GM21367 (cell line): ENCODE measurements around the gene ZNF618.

Source experiments
- ATAC-seq: cut with Tn5 transposase; IDR thresholded peaks from one replicate; pipeline ENCODE4 v1.9.1; 2021; ENCODE audit not compliant: unreplicated experiment

The ZNF618 gene

DNA sequence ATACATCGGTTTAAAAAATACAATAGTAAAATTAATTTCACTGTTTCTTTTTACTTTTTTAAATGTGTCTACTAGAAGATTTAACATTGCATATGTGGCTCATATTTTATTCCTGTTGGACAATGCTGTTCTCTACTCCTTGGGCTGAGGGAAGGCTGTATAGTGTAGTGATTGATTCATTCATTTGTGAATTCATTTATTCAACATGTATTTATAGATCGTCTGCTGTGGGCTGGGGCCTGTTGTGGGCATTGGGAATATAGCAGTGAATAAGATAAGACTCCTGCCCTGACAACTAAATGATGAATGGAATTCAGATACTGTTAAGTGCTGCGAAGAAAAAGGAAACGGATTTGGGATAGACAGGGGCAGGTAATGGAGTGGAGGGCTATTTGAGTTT, 55.7 kb downstream of the ZNF618 start:
- ATAC-seq, result no peak

DNA sequence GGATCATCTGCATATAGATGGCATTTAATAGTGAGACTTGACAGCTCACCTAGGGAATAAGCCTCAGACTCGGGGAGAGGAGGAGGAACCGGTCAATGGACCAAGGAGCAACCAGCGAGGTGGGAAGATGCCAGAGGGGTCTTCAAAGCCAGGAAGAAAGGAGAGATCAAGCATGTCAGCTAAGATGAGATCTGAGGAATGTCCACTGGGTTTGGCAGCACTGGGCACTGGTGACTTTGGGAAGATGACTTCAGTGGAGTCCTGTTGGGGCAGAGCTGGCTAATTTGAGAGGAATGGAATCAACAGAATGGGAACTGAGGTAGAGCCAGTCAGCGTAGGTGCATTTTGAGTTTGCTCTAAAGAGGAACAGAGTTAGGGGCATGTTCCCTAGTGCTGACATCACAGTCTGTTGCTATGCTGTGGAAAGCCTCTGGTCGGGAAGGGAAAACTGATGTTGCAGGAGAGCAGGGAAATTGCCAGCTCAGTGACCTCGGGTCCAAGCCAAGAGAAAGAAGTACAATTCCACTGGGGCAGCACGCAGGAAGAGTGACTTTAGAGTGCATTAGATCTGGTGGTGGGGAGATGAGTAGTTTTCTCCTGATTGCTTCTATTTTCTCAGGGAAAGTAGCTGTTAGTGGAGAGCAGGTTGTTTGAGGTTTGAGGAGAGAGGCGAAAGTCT, 56.9 kb downstream of the ZNF618 start:
- ATAC-seq, result no peak

DNA sequence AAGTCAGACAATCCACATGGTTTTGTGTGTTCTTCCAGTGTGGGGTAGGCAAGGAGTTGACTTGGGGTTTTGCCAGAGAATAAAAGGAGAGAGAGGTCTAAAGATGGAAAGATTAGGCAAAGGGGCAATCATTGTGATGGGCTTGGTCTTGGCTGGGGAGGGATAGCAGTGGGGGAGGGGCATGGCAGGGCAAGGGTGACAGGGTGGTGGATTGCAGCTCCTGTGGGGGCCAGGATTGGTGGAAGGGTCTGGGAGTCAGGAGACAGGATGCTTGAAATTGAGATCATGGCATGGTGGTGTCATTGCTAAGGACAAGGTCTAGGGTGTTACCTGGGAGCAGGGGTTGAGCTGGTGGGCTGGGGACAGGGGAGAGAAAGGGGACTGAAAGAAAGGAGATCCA, 57.6 kb downstream of the ZNF618 start:
- no peak for ATAC-seq

DNA sequence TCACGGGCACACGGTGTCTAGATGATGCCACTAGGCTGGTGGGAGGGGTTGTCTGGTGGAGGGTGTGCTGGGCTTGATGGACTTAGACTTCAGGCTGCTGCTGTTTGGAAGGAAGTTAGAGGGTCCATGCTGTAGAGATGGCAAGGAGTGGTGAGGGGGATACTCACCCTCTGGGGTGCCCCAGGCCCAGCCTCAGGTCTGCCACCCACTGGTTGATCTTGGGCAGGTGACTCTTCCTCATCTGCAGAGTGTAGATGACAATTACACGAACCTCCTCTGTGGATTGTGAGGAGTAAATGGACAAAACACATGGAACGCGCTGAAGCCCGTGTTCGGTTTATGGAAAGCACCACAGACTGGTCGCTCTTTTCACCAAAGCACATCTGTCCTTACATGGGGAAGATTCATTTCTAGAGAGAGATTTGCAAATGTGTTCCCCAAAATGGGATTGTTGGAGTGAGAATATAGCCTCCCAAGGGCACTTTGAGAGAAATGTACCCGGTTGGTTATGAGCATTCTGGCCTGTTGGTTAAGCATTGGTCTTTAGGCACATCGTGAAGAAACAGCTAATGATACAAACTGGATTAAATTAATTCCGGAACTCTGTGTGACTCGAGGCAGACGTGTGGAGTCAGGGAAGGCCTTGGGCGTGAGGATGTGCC, 58.2 kb downstream of the ZNF618 start:
- no peak for ATAC-seq

DNA sequence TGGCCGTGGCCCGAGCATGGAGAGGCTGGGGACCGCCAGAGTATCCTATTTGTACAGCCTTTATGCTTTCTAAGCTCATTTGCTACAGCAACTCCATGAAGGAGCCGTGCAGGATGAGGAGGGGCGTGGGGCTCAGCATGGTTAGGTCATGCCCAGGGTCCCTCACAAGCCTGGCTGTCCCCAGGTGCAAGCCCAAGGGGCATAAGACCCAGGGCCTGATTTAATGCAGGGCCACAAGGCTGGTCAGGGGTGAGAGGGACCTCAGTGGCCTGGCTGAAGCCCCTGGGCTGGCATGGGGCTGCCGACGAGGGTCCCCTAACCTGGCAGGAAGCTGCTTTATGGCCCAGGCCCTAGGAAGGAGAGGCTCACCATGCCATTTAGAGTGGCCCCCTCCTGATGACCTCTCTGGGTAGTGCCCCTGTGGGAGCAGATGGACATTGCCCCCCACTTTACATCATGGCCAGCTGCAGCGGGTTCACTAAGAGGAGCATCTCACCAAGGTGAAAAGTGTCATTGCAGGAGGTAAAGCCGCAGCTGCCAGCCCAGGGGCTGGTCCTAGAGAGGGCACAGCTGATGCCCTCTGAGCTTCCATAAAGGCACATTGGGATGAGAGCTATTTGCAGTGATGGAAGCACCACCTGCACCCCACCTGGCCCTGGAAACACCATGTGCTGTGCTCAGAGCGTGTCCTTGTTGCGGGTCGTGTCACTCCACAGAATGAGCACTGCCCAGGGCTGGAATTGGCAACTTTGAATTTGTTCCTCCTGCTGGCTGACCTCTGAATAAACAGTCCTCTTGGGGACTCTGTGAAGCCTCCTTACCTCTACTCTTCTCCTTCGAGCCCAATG, 58.9 kb downstream of the ZNF618 start:
- no peak for ATAC-seq

DNA sequence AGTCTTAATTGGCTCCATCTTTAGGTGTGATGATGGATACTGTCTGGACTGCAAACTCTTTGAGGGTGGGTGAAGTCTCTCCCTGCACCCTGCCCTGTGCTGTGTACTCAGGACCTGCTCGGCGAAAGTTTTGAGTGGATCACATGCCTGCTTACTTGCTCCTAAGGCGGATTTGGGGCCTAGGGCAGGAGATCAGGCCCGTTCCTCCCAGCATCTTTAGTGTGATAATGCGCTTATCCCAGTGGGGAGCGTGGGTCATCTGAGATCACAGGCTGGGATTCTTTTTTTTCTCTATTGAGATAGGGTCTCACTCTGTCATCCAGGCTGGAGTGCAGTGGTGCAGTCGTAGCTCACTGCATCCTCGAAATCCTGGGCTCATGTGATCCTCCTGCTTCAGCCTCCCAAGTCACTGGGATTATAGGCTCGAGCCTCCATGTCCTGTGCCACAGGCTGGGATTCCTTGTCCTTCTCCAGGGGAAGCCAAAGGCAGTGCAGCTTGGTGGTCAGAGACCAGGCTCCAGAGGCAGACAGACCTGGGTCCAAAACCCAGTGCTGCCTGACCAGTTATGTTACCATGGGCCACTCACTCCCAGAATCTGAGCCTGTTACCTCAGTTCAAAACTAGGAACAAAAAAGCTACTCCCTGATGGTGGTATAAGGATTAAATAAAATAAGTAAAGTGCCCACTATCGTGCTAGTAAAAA, 59.7 kb downstream of the ZNF618 start:
- ATAC-seq, result no peak

DNA sequence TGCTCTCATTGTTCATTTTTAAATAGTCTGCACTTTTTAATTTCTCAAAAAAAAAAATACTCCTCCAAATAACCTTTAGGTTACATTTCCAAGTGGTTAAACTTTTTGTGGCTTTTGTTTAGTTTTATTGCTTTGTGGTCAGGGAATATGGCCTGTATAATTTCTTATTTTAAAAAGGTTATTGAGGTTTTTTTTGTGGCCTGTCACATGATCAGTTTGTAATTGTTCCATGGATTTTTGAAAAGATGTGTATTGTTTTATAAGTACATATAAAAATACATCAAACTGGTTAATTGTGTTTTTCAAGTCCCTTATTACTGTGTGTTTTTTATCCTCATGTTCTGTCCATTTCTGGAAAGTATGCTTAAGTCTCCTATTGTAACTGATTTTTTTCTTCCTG, 64.0 kb downstream of the ZNF618 start:
- no peak for ATAC-seq

DNA sequence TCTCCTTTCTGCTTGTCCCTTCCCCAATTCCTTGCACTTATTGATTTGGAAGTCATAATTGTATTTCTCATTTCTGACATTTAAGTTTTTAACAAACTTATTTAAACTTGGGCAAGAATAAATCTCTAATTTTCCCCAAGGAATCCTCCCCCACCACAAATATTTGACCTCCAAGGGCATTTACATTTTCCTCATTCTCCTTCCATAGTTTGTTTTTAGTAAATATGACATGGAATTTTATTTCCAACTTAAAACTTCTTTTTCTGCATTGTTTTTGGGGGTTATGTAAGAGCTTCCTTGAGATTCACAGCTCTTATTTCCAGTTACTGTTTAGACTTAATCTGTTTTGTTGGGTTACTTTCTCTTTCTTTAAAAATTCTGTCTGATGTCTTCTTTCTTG, 64.9 kb downstream of the ZNF618 start:
- ATAC-seq, result no peak

DNA sequence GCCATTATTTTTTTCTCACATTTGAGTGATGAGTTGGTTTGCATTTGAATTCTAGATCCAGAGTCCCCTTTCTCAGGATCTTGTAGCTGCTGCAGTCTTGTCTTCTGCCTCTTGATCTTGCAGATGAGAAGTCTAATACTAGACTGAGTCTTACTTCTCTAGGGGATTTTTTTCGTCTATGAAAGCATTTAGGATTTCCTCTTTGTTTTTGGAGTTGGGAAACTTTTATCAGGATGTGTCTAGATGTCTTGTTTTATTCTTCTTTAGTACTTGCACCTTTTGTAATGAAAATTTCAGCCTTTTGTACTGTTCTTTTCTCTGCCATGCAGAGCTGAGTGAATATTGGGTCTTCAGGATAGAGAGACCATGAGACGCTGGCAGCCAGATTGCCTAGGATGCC, 65.4 kb downstream of the ZNF618 start:
- ATAC-seq, result no peak

DNA sequence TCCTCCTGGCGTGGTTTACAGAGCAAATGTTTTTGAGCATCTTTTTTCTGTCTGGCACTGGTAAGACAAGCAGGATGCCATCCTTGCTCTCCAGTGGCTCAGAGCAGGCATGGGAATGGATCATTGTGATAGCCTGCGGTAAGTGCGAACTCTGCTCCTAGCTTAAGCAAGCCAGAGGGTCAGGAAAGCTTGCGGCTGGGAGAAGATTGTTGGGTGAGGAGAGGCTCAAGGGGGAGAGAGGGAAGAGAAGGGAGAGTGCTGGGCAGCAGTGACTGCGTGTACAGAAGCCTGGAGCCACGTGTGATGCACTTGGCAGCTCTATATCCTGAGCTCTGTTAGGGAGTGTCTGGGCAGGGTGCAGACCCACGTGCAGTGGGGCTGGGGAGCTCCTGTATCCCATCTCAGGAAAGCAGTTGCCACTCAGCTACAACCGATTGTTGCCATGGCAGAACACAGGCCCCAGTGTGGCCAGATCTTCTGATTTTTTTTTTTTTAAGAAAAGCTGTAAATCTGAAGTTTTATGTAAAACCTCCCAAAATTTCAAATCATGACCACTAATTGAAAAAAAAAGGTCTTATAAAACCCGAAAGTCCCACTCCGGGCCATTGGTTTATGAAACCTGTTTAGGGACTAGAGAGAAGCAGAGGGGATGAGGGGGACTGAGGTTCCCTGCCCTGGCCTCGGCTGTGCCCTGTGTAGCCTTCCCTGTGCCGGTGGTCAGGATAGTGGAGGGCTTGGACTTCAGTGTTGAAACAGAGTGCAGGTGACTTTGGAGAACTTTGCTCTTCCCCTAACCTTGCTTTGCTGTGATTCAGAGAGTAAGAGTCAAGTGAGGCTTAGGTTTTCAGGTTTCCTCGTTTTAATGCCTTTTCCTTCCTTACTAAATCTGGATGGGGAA, 67.3 kb downstream of the ZNF618 start:
- ATAC-seq, result no peak

DNA sequence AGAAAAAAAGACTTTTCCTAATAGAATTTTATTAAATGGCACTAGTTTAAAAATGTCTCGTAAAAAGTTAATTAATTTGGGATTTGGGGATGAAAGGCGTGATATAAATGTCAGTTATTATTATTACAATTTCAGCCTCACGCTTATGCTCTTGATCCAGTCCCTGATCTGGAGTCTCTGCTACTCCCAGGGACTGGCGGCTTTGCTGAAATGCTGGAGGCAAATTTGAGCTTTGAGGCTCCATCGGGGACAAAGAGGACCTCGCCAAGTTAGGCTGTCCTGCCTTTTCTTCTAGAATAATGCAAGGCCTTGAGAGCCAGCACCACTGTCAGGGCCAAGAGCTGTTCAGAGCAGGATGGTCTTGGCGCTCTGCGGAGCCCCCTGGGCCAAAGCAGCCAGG, 69.7 kb downstream of the ZNF618 start:
- no peak for ATAC-seq

DNA sequence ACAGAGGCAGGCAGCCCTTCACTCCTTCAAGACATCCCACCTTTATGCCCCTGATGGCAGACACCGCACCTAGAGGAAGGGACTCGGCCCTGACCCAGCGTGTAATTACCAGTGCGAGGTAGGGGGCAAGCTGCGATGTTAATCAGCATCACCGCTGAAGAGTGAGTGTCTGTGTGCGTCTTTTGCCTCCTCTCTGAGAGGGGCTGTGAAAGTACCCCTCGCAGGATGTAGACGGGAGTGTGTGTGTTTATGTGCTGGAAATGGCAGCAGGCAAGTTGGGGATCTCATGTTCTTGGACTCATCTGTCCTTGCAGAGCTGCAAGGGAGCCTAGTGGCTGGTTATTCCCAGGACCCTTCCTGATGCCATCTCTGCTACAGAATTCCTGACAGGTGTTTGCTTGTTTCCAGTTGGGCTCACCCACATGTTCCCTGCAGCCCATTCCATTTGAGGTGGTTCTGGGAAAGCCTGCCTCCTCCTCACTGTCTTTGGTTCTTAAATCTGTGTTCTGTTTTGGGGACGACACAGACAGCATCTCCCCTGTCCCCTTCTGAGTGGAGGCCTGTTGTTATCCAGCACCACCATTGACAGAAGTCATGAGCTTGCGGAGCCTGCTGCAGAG, 70.5 kb downstream of the ZNF618 start:
- ATAC-seq, result no peak

DNA sequence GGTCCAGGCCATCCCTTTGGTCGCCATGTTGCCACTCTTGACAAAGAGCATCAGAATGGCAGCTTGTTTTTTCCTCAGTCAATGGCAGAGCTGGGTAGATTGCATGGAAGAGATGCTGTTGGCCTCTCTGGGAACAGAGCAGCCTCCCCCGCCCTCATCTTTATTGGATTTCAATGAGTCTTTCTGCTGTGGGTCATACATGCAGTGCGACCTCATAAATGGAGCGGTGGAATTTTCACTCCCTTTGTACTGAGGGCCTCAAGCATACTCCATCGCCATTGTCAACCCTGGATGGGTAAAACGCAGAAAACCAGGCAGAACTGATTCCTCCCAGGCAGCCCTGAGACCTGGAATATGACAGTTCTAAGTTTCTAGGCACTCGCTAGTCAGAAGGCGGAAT, 71.8 kb downstream of the ZNF618 start:
- ATAC-seq, result no peak

DNA sequence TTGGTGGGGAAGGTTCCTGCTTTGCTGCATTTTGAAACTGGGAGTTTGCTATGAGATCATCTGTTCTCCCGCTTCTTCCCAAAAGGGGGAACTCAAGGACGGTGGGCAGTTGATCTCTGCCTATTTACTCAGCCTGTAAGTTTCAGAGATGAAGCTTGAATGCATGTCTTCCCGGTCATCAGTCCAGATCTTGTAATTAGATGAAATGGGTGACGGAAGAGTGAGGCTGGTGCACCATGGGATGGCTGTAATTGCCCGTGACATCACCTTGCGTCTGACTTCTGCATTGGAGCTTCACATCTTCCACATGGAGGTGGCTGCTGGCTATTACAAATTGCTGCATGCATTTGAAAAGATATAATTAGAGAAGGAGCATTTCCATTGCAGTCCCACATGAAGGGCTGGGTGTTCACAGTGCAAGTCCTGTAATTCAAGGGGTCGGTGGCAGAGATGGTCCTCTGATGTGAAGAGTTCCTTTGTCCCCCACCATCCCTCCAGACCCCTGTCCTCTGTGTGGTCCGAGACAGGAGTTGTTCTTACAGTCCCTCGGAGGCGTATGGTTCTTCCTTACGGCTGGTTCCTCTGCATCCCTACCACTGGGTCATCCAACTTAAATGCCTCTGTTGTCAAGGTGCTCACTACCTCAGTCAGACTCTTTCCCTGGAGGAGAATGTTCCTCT, 72.9 kb downstream of the ZNF618 start:
- ATAC-seq, result no peak

DNA sequence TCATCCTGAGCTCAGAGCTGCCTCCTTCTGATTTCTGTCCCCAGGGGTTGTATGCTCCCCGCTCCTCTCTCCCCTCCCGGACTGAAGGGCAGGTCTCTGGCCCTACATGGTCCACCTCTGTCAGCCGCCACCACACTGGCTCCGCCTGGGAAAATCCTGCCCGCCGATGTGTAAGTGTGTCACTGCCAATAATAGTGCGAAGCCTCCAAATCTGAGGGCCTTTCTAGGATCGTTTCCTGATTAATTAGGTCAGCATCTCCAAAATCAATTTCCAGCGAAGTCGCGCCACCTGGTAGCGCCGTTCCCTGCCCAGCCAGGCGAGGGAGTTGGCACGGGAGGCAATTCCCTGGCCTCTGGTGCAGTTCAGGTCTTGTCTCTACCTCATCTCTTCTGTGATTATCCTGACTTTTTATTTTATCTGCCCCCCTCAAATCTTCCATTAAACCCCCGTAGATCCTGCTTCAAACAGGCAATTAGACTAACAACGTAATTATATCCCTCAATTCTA, 73.5 kb downstream of the ZNF618 start:
- ATAC-seq, result no peak

DNA sequence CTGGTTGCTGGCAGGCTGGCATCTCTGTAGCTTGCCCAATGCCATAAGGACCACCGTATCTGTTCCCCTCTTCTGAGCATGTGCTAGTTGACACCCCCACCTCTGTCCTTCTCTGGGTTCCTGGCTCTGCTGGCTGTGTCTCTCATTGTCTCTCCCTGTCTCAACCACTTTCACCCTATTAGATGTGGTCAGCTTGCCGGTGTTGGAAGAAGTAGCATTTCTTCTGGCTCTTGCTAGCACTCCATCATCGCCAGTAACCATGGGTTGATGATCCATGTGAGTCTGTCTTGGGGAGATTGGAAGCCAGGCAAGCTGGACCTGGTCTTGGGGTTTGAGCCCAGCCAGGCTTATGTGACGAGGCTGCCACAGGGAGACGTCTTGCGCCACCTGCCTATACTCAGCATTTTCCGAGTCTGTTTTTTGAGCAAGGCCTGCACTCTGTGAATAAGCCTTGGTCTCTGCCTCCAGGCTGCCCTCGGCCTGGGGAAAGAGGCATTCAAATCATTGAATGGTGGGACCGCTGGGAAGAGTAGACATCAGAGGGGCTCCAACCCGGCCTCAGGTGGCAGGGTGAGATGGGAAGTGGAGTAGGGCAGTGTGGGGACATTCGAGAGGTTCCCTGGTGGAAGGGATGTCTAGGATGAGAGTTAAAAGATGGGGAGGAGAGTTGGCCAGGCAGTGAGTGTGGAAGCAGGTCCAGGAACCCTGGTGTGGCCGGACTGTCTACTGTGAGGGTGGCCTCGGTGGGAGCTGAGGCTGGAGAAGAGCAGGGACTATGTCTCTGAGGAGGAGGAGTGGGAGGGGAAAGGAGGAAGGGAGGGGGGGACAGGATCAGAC, 74.3 kb downstream of the ZNF618 start:
- no peak for ATAC-seq

DNA sequence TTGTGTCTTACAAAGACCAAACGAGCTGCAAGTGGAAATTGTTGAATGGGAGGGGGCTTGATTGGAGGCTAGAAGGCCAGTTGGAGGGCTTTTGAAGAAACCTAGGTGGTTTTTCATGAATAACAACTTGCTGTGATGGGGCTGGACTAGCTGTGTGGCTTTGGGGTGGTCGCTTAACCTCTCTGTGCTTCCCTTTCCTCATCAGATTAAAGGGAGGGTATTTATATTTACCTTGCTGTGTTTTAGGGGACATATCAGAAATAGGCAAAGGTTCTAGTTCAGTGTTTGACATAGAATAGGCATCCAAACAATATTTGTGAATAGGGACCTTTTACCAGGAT, 74.9 kb downstream of the ZNF618 start:
- no peak for ATAC-seq

DNA sequence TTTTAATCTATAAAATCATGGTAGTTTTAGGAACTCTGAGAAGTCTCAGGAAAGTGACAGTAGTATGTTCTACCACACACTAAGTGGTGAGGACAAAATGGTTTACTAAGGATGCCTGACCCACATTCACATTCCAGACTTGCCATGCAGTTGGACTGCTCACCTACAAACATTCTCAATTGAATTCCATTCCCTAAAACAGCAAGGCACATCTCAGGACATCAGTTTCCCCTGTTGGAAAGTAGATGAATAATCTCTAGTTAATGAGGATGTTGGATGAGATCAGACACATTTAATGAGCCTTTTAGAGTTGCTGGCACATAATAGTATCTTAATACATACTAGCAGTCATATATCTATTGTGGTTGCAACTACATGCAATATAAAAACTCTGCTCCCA, 76.6 kb downstream of the ZNF618 start:
- ATAC-seq, result no peak

DNA sequence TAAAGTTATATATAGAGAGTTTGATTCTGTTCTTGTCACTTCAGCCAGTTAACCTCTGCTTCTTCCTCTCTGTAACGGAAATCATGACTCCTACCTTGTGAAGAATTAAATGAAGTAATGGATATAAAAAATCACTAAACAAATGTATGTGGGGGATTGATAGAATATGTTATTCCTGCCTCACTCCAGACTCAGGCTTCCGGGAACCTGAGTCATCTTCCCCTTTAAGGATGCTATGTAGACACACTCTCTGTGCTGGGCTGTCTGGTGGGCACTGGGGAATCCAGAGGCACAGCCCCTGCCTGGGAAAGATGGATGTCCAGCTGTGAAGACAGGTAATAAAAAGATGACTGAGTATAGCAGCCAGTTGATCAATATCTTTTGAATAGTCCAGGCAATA, 77.4 kb downstream of the ZNF618 start:
- ATAC-seq, result no peak
